ENCODE measurements around the gene STK40.

DNA sequence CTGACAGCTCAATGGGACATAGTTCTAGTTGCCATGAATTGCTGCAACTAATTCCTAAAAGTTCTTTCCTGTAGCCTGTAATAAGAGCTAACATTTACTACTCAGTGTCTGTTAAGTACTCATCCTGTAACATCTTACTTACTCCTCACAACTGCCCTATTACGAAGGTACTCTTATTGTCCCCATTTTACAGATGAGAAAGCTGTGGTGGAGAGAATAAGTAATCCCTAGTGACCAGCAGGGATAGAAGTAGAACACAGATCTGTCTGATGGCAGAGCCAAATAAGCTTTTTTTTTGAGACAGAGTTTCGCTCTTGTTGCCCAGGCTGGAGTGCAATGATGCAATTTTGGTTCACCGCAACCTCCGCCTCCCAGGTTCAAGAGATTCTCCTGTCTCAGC, 3.1 kb downstream of the STK40 start:
- TF ChIP-seq POLR2AphosphoS5 (IDR thresholded peaks at IDR 0.05; ENCODE audit: low read depth, low read length): no peak
- TF ChIP-seq POLR2A (IDR thresholded peaks at IDR 0.05; ENCODE audit: low read depth, low read length): no peak

Measured in GM12891 (cell line).